Body of pancreas (tissue), 4 donors: ENCODE measurements around the gene BTBD8. TPM values are rescaled to one million over a fixed set of nuclear protein-coding genes. Genes with fewer than 3 reads are reported as not detected.

Experiments
- ATAC-seq: fragments of 150-250 bp; one replicate; pipeline ENCODE4 v1.9.1; 2016
- DNase-seq, 4 donors: peaks; one replicate each; pipeline ENCODE4 v3.0.0-alpha.2; 2019
- H3K27ac ChIP-seq, 4 donors: fragments of 200-600 bp; sonication (generic); 1 replicate in 3 of 4; 2 replicates in 1 of 4; pipeline versions ENCODE4 v1.5.1 to v1.6.1; 2016 to 2019; ENCODE audit warnings: mild to moderate bottlenecking in 1 of 4, mixed read lengths in 1 of 4, moderate library complexity in 1 of 4
- H3K27me3 ChIP-seq, 2 donors: fragments of 200-600 bp; sonication (generic); one replicate each; pipeline ENCODE4 v1.6.0; 2016; ENCODE audit warnings: mild to moderate bottlenecking in 1 of 2
- H3K36me3 ChIP-seq, 2 donors: fragments of 200-600 bp; sonication (generic); replicated peaks in 1 of 2; 2 replicates each; pipeline ENCODE4 v1.5.1; 2016; ENCODE audit warnings: low read depth in 2 of 2; ENCODE audit not compliant: insufficient read depth in 1 of 2
- H3K4me1 ChIP-seq: fragments of 200-600 bp; sonication (generic); one replicate; pipeline ENCODE4 v1.6.0; 2016
- H3K4me3 ChIP-seq, 2 donors: fragments of 200-600 bp; sonication (generic); 1 replicate in 1 of 2; 2 replicates in 1 of 2; pipeline ENCODE4 v1.5.1; 2016 to 2019
- H3K9me3 ChIP-seq, 3 donors: fragments of 200-600 bp; sonication (generic); 1 replicate in 2 of 3; 2 replicates in 1 of 3; pipeline ENCODE4 v1.5.1; 2016
- CTCF ChIP-seq, 7 experiments: fragments of 450-650 bp in 4 of 7; fragments of 200-600 bp in 3 of 7; sonication (generic) in 3 of 7; IDR thresholded peaks; one replicate each; pipeline ENCODE4 v1.5.1; 2016 to 2019; ENCODE audit warnings: antibody characterized with exemption in 7 of 7
- POLR2A ChIP-seq, 3 donors: fragments of 450-650 bp; IDR thresholded peaks; one replicate each; pipeline ENCODE4 v1.6.1; 2016; ENCODE audit warnings: antibody characterized with exemption in 3 of 3, mild to moderate bottlenecking in 2 of 3
- WGBS, 2 donors: methylation state at CpG; one replicate each; pipeline ENCODE4 v1.1.5; 2017; 5-methylcytosine and 5-hydroxymethylcytosine counted together
- intact Hi-C: fragments of 100-400 bp; cut with DNase I; formaldehyde crosslinking; loops from one replicate; pipeline ENCODE4 v1.15.1; 2023
- total RNA-seq, 2 donors: library from RNA; depleted of rRNA; stranded (reverse); fragments of >200 nt; gene quantifications; one replicate each; pipeline ENCODE4 v1.1.0, GENCODE V29; 2016

The BTBD8 gene
- total RNA-seq, 2 donors from 2014 or later: 4.7 to 6.6 TPM

- H3K36me3 ChIP-seq: no peaks in the 10 kb centered on the region
- no peak overlapping the region for H3K4me3 ChIP-seq
- no peaks in the 10 kb centered on the region for H3K9me3 ChIP-seq
- no peak for TF ChIP-seq POLR2A (IDR thresholded peaks at IDR 0.05)
- TF ChIP-seq CTCF (IDR thresholded peaks at IDR 0.05): no peak
- DNase-seq: no peak
- no peak for ATAC-seq
- no peaks in the 10 kb centered on the region for H3K4me1 ChIP-seq
- intact Hi-C loops: no loop called here
- H3K27me3 ChIP-seq: no peaks in the 10 kb centered on the region
- no peak overlapping the region for H3K27ac ChIP-seq
Observed at GRCh38 chr1:92134331-92134730, 54.2 kb downstream of the BTBD8 start.

- no peak for TF ChIP-seq CTCF (IDR thresholded peaks at IDR 0.05)
- no peak for TF ChIP-seq POLR2A (IDR thresholded peaks at IDR 0.05)
- WGBS, 2 donors: 55 to 70% methylated on average over 2 of the region's 2 CpGs
Observed at GRCh38 chr1:92136341-92136740, 56.2 kb downstream of the BTBD8 start.

GRCh38 chr1:92154934-92155333 is 74.8 kb downstream of the BTBD8 start:
- H3K4me1 ChIP-seq: no peaks in the 10 kb centered on the region
- no peaks in the 10 kb centered on the region for H3K27me3 ChIP-seq
- H3K27ac ChIP-seq: no peak overlapping the region
- H3K36me3 ChIP-seq: no peaks in the 10 kb centered on the region
- peaks cover 0 to 7% (median 0%) of the 10 kb centered on the region in 3 donors for H3K9me3 ChIP-seq
- 94 to 97% methylated on average over 2 of the region's 2 CpGs for WGBS, 2 donors
- TF ChIP-seq CTCF (IDR thresholded peaks at IDR 0.05): no peak
- no peak for TF ChIP-seq POLR2A (IDR thresholded peaks at IDR 0.05)
- DNase-seq (no peak), ATAC-seq (no peak)
- no peak overlapping the region for H3K4me3 ChIP-seq
- intact Hi-C loops: no loop called here

More at GRCh38 chr1:92136341-92136740, 56.2 kb downstream of the BTBD8 start:
- Histone ChIP-seq H3K27me3 (no peaks in the 10 kb centered on the region), H3K4me1 (no peaks in the 10 kb centered on the region), H3K4me3 (no peak overlapping the region), H3K27ac (no peak overlapping the region), H3K36me3 (no peaks in the 10 kb centered on the region), H3K9me3 (no peaks in the 10 kb centered on the region)
- intact Hi-C loops: no loop called here
- ATAC-seq: no peak
- DNase-seq: no peak

- WGBS, 2 donors: 88 to 89% methylated on average over 3 of the region's 3 CpGs
- no peaks in the 10 kb centered on the region for H3K4me1 ChIP-seq
- DNase-seq (no peak), ATAC-seq (no peak)
- intact Hi-C loops: no loop called here
- H3K36me3 ChIP-seq: no peaks in the 10 kb centered on the region
- H3K27me3 ChIP-seq: no peaks in the 10 kb centered on the region
- TF ChIP-seq CTCF (IDR thresholded peaks at IDR 0.05) (no peak), POLR2A (IDR thresholded peaks at IDR 0.05) (no peak)
- H3K4me3 ChIP-seq: no peak overlapping the region
- H3K9me3 ChIP-seq: peaks cover 0 to 7% (median 0%) of the 10 kb centered on the region in 3 donors
- H3K27ac ChIP-seq: no peak overlapping the region
Observed at GRCh38 chr1:92159593-92159992, 79.4 kb downstream of the BTBD8 start.

GRCh38 chr1:92165389-92165788 is 85.2 kb downstream of the BTBD8 start:
- DNase-seq: no peak
- no peak overlapping the region for H3K4me3 ChIP-seq
- H3K4me1 ChIP-seq: no peaks in the 10 kb centered on the region
- H3K9me3 ChIP-seq: no peaks in the 10 kb centered on the region
- H3K27ac ChIP-seq: no peak overlapping the region
- no peak for TF ChIP-seq POLR2A (IDR thresholded peaks at IDR 0.05)
- no peak for TF ChIP-seq CTCF (IDR thresholded peaks at IDR 0.05)
- intact Hi-C loops: no loop called here
- ATAC-seq: no peak
- H3K27me3 ChIP-seq: no peaks in the 10 kb centered on the region
- WGBS, 2 donors: 90 to 100% methylated on average over 1 of the region's 1 CpG
- no peaks in the 10 kb centered on the region for H3K36me3 ChIP-seq
